ENCODE results near the gene PABPC1L. TPM values are rescaled to one million over a fixed set of nuclear protein-coding genes. Genes with fewer than 3 reads are reported as not detected.

The PABPC1L gene
- total RNA-seq, 1 experiment from 2014 or later, result 17.1 TPM

DNA sequence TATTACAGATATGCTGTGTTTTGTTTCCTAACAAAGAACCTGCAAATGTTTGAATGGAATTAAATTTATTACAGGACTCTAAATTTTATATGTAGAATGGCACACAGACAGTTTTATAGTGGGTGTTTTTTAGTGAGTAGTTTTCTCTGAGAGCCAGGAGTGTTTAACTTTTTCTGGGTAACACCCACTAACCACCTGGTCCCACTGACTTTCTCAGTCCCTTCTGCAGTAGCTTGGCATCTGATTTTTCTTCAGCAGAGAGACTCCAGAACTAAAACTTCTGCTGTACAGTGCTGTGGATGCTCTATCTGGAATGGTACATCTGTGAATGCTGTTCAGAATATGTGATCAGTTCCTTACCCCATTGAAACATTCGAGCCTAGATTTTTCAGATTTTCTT is 18.0 kb upstream of the PABPC1L start:
- in situ Hi-C loops (cut with HindIII; ENCODE audit: low pct_unique_long_range_greater_than_20kb, low sequenced_read_pairs), result no loop called here
- no peak for DNase-seq (ENCODE audit: low read depth, low spot score)

DNA sequence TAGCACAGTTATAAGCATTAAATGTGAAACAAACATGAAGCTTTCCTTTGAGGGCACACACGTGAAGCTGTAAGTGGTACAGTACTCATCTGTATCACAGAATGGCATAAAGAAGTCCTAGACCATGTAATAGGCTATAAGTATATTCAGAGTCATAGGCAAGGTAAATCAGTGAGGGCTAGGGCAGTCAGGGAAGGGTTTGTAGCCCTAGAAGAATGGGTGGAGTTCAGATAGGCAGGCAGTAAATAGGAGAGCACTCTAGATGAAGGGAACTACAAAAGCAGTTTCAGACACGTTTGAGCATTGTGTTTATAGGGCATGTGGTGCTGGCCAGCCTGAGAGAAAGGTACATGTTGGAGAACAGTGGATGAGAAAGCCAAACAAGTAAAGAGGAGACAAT is 14.9 kb upstream of the PABPC1L start:
- in situ Hi-C loops (cut with HindIII; ENCODE audit: low pct_unique_long_range_greater_than_20kb, low sequenced_read_pairs), result no loop called here
- no peak for DNase-seq (ENCODE audit: low read depth, low spot score)

- DNase-seq (ENCODE audit: low read depth, low spot score), result no peak
- in situ Hi-C loops (cut with HindIII; ENCODE audit: low pct_unique_long_range_greater_than_20kb, low sequenced_read_pairs), result no loop called here
Measured at GRCh38 chr20:44896583-44896982, 13.3 kb upstream of the PABPC1L start.

GRCh38 chr20:44897133-44897532 is 12.7 kb upstream of the PABPC1L start:
- DNase-seq (ENCODE audit: low read depth, low spot score), result no peak
- in situ Hi-C loops (cut with HindIII; ENCODE audit: low pct_unique_long_range_greater_than_20kb, low sequenced_read_pairs), result no loop called here

DNA sequence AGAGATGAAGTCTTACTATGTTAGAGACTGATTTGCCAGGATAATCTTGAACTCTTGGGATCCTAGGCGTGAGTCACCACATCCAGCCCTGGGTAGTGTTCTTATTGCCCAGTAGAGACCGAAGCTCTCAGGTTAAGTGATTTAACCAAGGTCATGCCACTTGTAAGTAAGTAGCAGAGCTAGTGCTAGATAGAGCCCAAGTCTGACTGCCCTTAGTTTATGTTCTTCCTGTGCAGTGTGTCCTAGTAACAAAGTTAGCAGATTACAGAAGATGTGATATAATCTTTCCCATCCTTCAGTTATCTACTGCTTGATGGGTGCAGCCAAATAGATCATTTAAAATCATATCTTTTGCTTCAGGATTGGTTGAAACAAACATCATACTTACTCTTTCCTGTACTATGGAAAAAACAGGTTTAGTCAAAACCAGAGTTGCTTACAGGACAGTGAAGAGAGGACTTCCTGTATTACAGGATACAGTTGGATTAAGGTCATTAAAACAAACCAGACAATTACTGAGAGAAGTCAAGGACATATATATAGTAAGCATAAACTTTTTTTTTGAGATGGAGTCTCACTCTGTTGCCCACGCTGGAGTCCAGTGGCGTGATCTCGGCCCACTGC is 9.5 kb upstream of the PABPC1L start:
- in situ Hi-C loops (cut with HindIII; ENCODE audit: low pct_unique_long_range_greater_than_20kb, low sequenced_read_pairs), result no loop called here
- no peak for DNase-seq (ENCODE audit: low read depth, low spot score)

- DNase-seq (ENCODE audit: low read depth, low spot score), result peak; percentile 58
Measured at GRCh38 chr20:44901974-44902373, 7.9 kb upstream of the PABPC1L start.

DNA sequence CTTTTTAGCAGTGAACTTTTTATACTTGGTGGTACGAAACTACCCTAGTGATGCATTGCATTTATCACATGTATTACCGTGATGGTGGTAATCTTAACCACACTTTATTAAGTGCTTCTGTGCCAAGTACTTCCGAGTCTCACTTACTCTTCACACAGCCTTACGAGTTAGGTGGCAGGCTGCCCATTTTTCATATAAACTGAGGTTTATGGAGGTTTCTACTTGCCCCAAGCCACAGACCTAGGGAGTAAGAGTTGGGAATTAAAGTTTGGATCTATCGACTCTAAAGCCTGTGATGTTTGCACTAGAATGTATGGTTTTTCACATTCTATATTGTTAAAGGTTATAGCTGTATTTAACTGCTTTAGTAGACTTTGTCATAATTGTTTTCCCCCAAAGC is 5.5 kb upstream of the PABPC1L start:
- no peak for DNase-seq (ENCODE audit: low read depth, low spot score)
- in situ Hi-C loops (cut with HindIII; ENCODE audit: low pct_unique_long_range_greater_than_20kb, low sequenced_read_pairs), result no loop called here

More at GRCh38 chr20:44901974-44902373, 7.9 kb upstream of the PABPC1L start:
- in situ Hi-C loops (cut with HindIII; ENCODE audit: low pct_unique_long_range_greater_than_20kb, low sequenced_read_pairs), result no loop called here

- no peak for DNase-seq (ENCODE audit: low read depth, low spot score)
- in situ Hi-C loops (cut with HindIII; ENCODE audit: low pct_unique_long_range_greater_than_20kb, low sequenced_read_pairs), result no loop called here
Measured at GRCh38 chr20:44908987-44909871, 631 bp upstream of the PABPC1L start.

DNA sequence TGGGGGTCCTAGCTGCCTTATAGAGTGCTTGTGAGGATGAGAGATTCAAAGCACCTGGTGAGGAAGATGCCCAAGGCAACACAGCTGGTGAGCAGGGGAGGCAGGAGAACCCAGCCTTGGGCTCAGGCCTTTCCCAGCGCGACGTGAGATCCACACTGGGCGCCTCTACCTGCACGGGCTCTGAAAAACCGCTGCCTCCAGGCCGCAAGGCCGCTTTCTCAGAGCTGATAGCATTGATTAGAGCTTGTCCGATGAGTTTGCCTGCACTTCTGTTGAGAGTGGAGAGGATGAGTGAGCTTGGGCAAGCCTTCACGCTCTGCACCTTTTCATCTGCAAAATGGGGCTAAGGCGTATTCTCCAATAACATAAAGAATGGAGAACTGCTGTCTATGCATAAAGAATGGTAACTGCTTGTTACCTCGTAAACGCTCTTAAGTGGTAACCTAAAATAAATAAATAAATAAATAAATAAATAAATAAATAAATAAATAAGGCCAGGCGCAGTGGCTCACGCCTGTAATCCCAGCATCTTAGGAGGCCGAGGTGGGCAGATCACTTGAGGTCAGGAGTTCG is 916 bp downstream of the PABPC1L start:
- in situ Hi-C loops (cut with HindIII; ENCODE audit: low pct_unique_long_range_greater_than_20kb, low sequenced_read_pairs), result no loop called here
- DNase-seq (ENCODE audit: low read depth, low spot score), result no peak

GRCh38 chr20:44911264-44911921 is 1.5 kb downstream of the PABPC1L start:
- in situ Hi-C loops (cut with HindIII; ENCODE audit: low pct_unique_long_range_greater_than_20kb, low sequenced_read_pairs), result no loop called here

GRCh38 chr20:44912189-44912588 is 2.3 kb downstream of the PABPC1L start:
- no peak for DNase-seq (ENCODE audit: low read depth, low spot score)
- in situ Hi-C loops (cut with HindIII; ENCODE audit: low pct_unique_long_range_greater_than_20kb, low sequenced_read_pairs), result no loop called here

More at GRCh38 chr20:44911264-44911921, 1.5 kb downstream of the PABPC1L start:
- DNase-seq (ENCODE audit: low read depth, low spot score), result peak; percentile 91

GRCh38 chr20:44914924-44915323 is 5.1 kb downstream of the PABPC1L start:
- in situ Hi-C loops (cut with HindIII; ENCODE audit: low pct_unique_long_range_greater_than_20kb, low sequenced_read_pairs), result no loop called here

DNA sequence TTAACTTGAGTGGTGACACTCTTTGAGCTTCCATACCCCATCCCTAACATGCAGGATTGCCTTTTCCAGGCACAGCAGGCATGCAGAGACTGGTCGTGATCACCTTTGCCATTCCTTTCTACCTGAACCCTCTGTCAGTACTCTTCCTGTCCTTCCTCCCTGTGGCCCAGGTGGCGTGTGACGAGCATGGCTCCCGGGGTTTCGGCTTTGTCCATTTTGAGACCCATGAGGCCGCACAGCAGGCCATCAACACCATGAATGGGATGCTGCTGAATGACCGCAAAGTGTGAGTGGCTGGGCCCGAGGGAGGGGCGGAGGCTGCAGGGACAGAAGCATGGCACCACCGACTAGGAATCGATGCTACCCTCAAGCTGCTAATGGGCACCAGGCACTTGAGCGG is 6.7 kb downstream of the PABPC1L start:
- in situ Hi-C loops (cut with HindIII; ENCODE audit: low pct_unique_long_range_greater_than_20kb, low sequenced_read_pairs), result no loop called here
- DNase-seq (ENCODE audit: low read depth, low spot score), result no peak

More at GRCh38 chr20:44914924-44915323, 5.1 kb downstream of the PABPC1L start:
- no peak for DNase-seq (ENCODE audit: low read depth, low spot score)

GRCh38 chr20:44917399-44917798 is 7.5 kb downstream of the PABPC1L start:
- in situ Hi-C loops (cut with HindIII; ENCODE audit: low pct_unique_long_range_greater_than_20kb, low sequenced_read_pairs), result no loop called here
- DNase-seq (ENCODE audit: low read depth, low spot score), result no peak

- in situ Hi-C loops (cut with HindIII; ENCODE audit: low pct_unique_long_range_greater_than_20kb, low sequenced_read_pairs), result no loop called here
- DNase-seq (ENCODE audit: low read depth, low spot score), result no peak
Measured at GRCh38 chr20:44918342-44918741, 8.5 kb downstream of the PABPC1L start.

GRCh38 chr20:44918761-44919160 is 8.9 kb downstream of the PABPC1L start:
- no peak for DNase-seq (ENCODE audit: low read depth, low spot score)
- in situ Hi-C loops (cut with HindIII; ENCODE audit: low pct_unique_long_range_greater_than_20kb, low sequenced_read_pairs), result no loop called here

GRCh38 chr20:44921447-44921846 is 11.6 kb downstream of the PABPC1L start:
- in situ Hi-C loops (cut with HindIII; ENCODE audit: low pct_unique_long_range_greater_than_20kb, low sequenced_read_pairs), result no loop called here
- no peak for DNase-seq (ENCODE audit: low read depth, low spot score)

GRCh38 chr20:44924541-44924940 is 14.7 kb downstream of the PABPC1L start:
- no peak for DNase-seq (ENCODE audit: low read depth, low spot score)
- in situ Hi-C loops (cut with HindIII; ENCODE audit: low pct_unique_long_range_greater_than_20kb, low sequenced_read_pairs), result no loop called here
